ENCODE measurements around the gene ARHGAP22.

ARHGAP22 gene

DNA sequence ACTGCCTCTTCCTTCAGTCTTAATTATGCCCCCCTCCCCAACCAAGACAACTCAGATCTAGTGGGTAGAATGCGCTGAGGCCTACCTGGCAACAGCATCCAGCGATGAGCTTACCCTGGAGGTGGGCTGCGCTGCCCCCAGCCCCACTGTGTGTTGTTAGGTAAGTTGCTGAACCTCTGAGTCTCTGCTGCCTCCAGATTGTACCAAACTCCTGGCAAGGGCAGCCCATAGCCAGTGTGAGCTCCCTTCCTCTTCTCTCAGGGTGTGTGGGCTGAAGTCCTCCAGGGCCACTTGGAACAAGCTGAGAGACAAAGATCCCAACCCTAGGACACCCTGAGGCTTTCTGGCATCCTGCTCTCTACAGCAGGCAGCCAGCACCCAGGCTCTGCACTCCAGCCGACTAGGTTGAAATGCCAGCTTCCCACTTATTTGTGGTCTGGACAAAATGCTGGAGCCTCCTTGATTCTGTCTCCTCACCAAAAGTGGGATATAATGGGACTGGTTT, 135.3 kb downstream of the ARHGAP22 start:
- H3K4me3 Mint-ChIP-seq, result no peak overlapping the region
- no peaks in the 10 kb centered on the region for H3K9me3 Mint-ChIP-seq
- no peaks in the 10 kb centered on the region for H3K27me3 Mint-ChIP-seq
- no peaks in the 10 kb centered on the region for H3K36me3 Mint-ChIP-seq (ENCODE audit: low read depth)
- no peak overlapping the region for H3K27ac Mint-ChIP-seq
- no peaks in the 10 kb centered on the region for H3K4me1 Mint-ChIP-seq (ENCODE audit: low read depth)

DNA sequence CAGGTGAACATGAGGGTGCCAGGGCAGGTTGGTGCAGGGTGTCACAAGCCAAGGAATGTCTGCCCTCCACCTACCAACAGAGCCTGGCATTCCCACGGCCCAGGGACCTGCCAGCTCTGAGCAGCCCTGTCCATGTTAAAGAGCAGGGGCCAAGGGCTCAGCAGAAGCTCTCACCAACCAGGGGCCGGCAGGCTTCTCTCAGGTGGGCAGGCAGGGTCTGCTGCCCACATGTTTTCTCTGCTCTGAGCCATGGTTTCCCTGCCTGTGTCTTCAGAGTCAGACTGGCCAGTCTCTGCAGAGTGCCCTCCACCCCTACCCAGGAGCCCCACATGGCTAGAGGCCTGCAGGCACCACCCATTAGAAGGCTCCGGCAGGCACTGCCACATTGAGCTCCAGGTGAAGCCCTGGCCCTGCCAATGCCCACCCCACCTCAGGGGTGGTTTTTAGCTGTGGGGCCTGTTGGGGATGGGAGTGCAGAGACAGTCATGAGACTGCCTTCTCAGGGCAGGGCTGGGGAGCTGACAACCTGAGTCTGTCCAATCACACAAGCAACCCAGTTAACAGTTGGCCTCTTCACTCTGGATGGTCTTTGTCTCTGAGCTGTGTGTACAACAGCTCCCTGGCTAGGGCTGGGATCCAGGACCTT, 135.9 kb downstream of the ARHGAP22 start:
- no peaks in the 10 kb centered on the region for H3K4me1 Mint-ChIP-seq (ENCODE audit: low read depth)
- no peak overlapping the region for H3K27ac Mint-ChIP-seq
- no peaks in the 10 kb centered on the region for H3K27me3 Mint-ChIP-seq
- no peaks in the 10 kb centered on the region for H3K9me3 Mint-ChIP-seq
- no peak overlapping the region for H3K4me3 Mint-ChIP-seq
- H3K36me3 Mint-ChIP-seq (ENCODE audit: low read depth), result no peaks in the 10 kb centered on the region

DNA sequence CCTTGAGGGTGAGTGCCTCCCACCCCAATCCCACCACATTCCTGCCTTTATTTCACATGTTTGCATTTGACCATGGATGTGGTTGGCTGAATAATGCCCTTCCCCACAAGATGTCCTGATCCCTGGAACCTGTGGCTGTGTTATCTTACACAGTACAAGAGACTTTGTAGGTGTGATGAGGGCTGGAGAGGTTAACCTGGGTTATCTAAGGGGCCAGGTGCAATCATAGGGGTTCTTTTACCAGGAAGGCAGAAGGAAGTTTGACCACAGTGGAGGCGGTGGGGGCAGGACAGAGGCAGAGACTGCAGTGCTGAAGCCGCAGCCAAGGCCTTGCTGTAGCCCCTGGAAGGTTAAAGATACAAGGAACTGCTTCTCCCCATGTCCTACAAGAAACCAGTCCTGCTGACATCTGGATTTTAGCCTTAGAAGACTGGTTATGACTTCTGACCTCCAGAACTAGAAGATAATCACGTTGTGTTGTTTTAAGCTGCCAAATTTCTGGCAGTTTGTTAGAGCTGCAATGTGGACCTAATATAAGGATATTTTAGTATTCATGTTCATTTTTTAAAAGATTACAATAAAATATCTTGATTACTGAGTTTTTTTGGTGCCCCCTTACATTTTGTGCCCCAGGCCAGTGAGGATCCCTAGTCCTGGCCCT, 136.6 kb downstream of the ARHGAP22 start:
- no peak overlapping the region for H3K4me3 Mint-ChIP-seq
- H3K4me1 Mint-ChIP-seq (ENCODE audit: low read depth), result no peaks in the 10 kb centered on the region
- no peaks in the 10 kb centered on the region for H3K27me3 Mint-ChIP-seq
- H3K36me3 Mint-ChIP-seq (ENCODE audit: low read depth), result no peaks in the 10 kb centered on the region
- no peak overlapping the region for H3K27ac Mint-ChIP-seq
- no peaks in the 10 kb centered on the region for H3K9me3 Mint-ChIP-seq

DNA sequence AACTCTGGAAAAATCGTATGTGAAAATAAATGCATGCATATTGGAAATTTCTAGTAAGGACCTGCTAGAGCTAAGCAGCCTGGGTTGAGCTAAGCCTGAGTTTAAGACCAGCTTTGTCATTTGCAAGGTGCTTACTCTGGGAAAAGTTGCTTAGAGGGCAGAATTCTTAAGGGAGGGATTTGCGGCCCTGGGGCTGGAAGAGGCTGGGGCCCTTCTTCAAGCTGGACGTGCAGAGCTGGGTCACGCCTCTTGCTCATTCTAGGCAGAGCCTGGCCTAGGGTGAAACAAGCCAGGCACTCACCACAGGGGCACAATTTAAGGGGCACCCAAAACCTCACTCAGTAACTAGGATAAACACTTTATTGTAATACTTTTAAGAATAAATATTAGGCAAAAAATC, 137.2 kb downstream of the ARHGAP22 start:
- H3K4me3 Mint-ChIP-seq, result no peak overlapping the region
- no peaks in the 10 kb centered on the region for H3K36me3 Mint-ChIP-seq (ENCODE audit: low read depth)
- no peak overlapping the region for H3K27ac Mint-ChIP-seq
- no peaks in the 10 kb centered on the region for H3K9me3 Mint-ChIP-seq
- no peaks in the 10 kb centered on the region for H3K4me1 Mint-ChIP-seq (ENCODE audit: low read depth)
- H3K27me3 Mint-ChIP-seq, result no peaks in the 10 kb centered on the region

DNA sequence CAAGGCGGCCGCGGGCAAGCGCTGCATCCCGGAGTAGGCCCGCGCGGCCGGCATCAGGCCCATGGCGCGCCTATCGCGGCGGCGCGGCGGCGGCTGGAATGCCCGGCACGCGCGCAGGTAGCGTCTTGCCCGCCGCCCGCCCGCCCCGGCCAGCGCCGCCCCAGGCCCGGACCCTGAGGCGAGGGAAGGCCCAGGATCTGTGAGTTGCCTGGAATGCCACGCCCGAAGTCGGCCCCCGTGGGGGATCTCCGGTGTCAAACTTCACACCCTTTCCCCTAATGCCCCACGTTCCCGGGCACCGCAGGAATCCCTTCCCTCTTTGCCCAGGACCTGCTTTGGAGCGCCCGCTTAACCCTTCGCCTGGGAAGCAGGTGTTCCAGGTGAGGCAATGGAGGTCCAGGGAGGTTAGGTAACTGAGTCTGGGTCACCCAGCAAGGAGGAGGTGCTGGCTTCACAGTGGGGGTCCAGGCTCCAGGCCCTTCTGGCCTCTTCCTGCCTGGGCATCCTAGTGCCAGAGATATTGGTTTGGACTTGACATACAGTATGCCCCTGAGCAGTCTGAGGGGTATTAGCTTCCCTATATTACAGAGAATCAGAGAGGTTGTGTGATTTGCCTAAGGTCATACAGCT, 138.1 kb downstream of the ARHGAP22 start:
- Mint-ChIP-seq H3K36me3 (ENCODE audit: low read depth) (no peaks in the 10 kb centered on the region), H3K9me3 (no peaks in the 10 kb centered on the region), H3K27me3 (no peaks in the 10 kb centered on the region), H3K27ac (no peak overlapping the region), H3K4me3 (no peak overlapping the region), H3K4me1 (ENCODE audit: low read depth) (no peaks in the 10 kb centered on the region)

DNA sequence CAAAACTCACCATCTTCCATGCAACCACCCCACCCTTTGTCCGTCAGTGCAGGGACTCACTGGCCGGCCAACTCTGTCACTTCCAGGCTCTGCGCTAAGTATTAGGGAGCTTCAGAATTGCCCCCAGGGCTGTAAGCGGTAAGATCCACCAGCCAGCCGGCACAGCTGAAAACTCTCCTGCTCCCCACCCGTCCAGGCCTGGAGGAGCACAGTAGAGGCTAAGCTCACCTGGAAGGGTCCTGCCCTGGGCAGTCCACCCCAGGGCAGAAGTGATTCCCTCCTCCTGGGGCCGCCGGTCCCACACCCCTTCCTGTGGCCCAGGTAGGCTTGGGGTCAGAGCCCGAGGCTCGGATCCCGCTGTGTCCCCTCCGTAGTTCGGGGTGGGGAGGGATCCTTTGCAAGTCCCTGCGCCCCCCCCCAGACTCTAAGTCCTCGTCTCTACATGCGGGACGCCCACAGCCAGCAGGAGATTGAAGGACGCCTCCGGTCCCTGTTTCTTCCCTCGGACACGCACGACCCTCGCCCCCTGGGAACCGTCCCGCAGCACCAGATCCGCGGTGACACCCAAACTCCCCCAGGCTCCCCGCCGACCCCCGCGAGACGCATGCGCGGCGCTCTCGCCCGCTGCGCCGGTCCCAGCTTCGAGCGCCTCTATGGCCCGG, 138.9 kb downstream of the ARHGAP22 start:
- no peaks in the 10 kb centered on the region for H3K36me3 Mint-ChIP-seq (ENCODE audit: low read depth)
- no peak overlapping the region for H3K27ac Mint-ChIP-seq
- no peaks in the 10 kb centered on the region for H3K27me3 Mint-ChIP-seq
- H3K4me1 Mint-ChIP-seq (ENCODE audit: low read depth), result no peaks in the 10 kb centered on the region
- H3K4me3 Mint-ChIP-seq, result no peak overlapping the region
- H3K9me3 Mint-ChIP-seq, result no peaks in the 10 kb centered on the region

DNA sequence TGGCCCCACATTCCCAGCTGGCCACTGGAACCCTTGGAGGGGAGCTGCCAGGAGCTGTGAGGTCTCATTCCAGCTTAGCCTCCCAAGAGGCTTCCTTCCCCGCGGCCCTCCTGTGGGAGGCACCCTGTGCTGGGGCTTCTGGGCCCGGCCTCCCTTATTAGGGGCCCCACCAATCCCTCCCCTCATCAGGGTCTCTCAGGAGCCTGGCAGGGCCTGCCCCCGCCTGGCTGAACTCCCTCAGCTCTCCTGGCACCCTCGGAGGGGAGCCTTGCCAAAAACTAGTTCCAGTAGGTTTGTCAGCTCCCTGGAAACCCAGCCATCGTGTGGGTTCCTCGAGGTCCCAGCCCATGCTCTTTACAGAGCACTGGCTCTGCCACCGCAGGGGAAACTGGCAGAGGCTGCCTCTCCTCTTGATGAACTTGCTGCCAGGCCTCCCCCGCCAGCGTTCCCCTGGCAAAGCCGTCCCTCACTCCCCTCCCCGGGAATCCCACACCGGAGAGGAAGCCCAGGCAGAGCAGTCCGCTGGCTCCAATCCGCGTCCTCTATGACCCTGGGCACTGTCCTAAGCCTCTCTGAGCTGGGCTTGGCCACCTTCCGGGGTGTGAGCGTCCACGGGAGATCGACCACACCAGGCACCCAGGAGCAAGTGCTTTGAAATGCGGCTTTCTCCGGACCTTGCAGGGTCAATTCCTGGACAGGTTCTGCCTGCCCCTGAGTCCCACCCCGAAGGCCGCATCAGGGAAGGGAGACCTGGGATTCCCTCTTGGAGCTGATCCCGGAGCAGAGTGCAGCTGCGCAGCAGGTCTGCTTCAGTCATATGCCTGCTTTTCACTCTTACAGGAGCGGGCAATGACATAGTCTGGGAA, 139.8 kb downstream of the ARHGAP22 start:
- no peaks in the 10 kb centered on the region for H3K4me1 Mint-ChIP-seq (ENCODE audit: low read depth)
- no peaks in the 10 kb centered on the region for H3K9me3 Mint-ChIP-seq
- no peak overlapping the region for H3K27ac Mint-ChIP-seq
- H3K4me3 Mint-ChIP-seq, result no peak overlapping the region
- no peaks in the 10 kb centered on the region for H3K27me3 Mint-ChIP-seq
- no peaks in the 10 kb centered on the region for H3K36me3 Mint-ChIP-seq (ENCODE audit: low read depth)

DNA sequence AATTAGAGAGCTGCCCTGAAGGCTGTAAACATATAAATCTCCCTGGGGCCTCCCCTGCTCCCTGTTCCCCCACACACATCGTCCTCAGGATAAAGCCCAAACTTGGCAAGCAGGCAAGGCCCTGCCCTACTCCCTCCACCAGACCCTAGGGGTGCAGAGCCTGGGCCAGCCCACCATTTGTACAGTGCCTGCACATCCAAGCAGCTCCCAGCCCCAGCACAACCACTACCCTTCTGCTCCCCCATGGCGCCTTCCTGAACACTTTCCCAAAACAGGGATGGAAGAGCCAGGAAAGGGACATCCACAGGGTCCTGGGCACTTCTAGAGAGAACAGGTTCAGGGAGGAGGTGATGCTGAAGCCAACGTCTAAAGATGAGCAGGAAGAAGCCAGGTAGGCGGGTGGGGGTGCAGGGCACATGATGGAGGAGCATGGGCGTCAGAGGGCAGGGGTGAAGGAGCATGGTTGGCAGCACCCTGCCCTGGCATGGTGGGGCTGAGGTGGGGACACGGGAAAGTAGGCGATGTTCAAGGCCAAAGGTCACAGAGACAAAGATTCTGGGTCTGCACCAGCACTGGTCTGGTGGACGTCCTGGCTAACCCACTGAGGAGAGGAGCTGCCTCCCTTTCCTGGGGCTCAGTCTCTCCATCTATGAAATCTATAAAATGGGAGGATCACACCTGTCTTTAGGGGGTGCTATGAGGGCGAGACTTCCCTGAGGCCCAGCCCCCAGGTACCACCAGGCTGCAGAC, 140.6 kb downstream of the ARHGAP22 start:
- Mint-ChIP-seq H3K27ac (no peak overlapping the region), H3K4me3 (no peak overlapping the region), H3K36me3 (ENCODE audit: low read depth) (no peaks in the 10 kb centered on the region), H3K4me1 (ENCODE audit: low read depth) (no peaks in the 10 kb centered on the region), H3K27me3 (no peaks in the 10 kb centered on the region), H3K9me3 (no peaks in the 10 kb centered on the region)

DNA sequence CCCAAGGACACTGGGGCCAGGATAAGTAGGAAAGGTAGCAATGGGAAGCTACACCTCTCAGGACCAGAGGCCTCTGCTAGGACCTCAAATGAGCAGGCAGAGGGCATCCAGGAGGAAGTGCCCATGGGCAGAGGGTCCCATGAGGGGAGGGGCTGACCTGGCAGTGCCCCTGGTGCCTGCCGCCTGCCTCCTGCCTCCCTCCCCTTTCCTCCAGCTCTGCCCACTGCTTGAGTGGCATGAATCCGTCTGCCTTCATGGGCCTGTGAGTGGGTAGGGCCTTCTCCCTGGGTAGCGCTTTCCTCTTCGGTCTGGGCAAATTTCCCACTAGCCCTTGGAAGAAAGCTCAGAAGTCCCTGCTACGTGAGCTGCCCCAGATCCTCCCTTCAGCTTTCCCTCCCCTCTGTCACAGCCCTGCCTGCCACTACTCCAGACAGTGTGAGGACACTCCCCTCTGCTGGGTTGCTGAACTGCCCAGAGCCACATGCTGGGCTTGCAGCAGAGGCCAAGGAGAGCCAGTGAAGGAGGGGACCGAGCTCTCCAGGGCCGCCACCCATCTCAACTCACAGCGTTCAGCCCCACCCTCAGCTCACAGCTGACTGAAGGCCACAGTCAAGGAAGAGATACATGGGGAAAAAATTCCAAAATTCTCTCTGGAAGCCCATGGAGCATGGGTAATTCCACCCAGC, 141.4 kb downstream of the ARHGAP22 start:
- Mint-ChIP-seq H3K36me3 (ENCODE audit: low read depth) (no peaks in the 10 kb centered on the region), H3K4me1 (ENCODE audit: low read depth) (no peaks in the 10 kb centered on the region), H3K27ac (no peak overlapping the region), H3K9me3 (no peaks in the 10 kb centered on the region), H3K4me3 (no peak overlapping the region), H3K27me3 (no peaks in the 10 kb centered on the region)

DNA sequence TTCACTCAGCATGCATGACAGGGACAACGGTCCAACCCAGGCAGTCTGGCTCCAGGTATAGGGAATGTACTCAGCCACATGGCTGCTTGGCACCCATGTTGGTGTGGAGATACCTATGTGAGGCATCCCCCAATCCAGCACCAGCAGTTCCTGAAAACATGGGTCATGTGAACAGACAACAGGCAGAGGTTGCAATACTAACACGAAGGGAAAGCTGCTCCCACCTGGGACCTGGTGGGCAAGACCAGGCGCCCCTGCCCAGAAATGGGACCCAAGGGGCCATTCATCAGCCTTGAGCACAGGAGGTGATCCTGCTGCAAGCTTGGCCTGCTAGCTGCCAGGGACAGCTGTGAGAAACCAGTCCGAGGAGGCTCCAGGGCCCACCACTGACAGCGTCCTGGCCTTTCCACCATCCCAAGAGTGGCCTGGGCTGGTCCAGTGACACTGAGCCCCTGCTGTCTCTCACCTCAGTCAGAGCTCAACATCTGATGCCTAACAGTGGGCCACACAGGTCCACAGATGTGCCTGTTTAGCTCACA, 142.3 kb downstream of the ARHGAP22 start:
- Mint-ChIP-seq H3K4me3 (no peak overlapping the region), H3K4me1 (ENCODE audit: low read depth) (no peaks in the 10 kb centered on the region), H3K9me3 (no peaks in the 10 kb centered on the region), H3K27ac (no peak overlapping the region), H3K36me3 (ENCODE audit: low read depth) (no peaks in the 10 kb centered on the region), H3K27me3 (no peaks in the 10 kb centered on the region)

DNA sequence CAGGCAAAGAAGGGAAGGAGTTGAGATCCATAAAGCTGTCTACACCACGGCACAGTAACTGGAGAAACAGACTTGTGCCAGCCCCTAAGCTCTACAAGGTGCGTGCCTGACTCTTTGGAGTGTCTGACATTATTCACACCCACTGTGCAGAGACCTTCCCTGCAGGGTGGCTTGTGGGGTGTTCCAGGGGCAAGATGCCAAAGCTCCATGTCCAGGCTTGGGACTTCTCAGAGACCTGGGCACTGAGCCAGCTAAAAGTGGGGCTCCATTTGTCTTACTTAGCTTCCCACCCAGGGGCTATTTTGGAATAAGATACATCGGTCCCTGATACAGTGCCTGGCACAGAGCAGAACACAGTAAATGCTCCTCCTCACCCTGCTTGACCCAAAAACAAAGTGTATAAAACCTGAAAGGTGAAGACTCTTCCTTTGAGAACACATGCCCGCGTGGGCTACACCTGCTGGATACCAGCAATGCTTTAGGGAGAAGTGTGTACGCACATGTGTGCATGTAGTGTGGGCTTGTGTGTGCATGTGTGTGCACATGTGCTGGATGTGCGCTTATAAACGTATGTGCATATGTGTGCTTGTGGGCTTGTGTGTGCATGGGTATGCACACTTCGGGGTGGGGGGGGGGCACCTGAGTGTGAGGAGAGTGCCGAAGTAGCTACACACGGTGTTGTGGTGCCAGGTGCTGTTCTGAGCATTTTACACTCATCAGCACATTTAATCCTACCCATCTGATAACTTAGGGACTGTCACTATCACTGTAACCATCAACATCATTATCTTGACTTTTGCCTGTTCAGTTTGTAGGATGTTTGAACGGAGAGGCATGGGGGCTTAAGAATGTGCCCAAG, 143.0 kb downstream of the ARHGAP22 start:
- no peaks in the 10 kb centered on the region for H3K27me3 Mint-ChIP-seq
- no peaks in the 10 kb centered on the region for H3K4me1 Mint-ChIP-seq (ENCODE audit: low read depth)

DNA sequence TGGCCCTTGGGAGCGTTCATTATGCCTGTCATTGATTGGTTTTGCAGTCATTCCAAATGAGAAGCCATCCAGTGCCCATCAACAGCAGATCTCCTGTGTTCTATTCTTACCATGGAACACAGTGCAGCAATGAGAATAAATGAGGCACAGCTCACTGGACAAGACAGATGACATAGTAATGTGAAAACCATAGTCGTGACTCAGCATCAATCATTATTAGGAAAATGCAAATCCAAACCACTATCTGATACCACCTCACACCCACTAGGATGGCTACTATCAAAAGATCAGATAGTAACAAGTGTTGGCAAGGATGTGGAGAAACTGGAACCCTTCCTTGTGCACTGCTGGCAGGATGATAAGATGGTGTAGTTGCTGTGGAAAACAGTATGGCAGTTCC, 144.7 kb downstream of the ARHGAP22 start:
- Mint-ChIP-seq H3K27me3 (no peaks in the 10 kb centered on the region), H3K27ac (no peak overlapping the region), H3K36me3 (ENCODE audit: low read depth) (no peaks in the 10 kb centered on the region), H3K4me3 (no peak overlapping the region), H3K9me3 (no peaks in the 10 kb centered on the region), H3K4me1 (ENCODE audit: low read depth) (no peaks in the 10 kb centered on the region)

More for the DNA sequence above, 143.0 kb downstream of the ARHGAP22 start:
- no peak overlapping the region for H3K27ac Mint-ChIP-seq
- H3K9me3 Mint-ChIP-seq, result no peaks in the 10 kb centered on the region
- H3K4me3 Mint-ChIP-seq, result no peak overlapping the region
- no peaks in the 10 kb centered on the region for H3K36me3 Mint-ChIP-seq (ENCODE audit: low read depth)
